GM19463 (cell line): ENCODE measurements around the gene GJB2.

Experiments used
- ATAC-seq: cut with Tn5 transposase; IDR thresholded peaks from one replicate; pipeline ENCODE4 v1.9.1; 2021; ENCODE audit warnings: mild to moderate bottlenecking, moderate library complexity; ENCODE audit not compliant: unreplicated experiment

GJB2 gene

GRCh38 chr13:20142927-20143480, 49.7 kb downstream of the GJB2 start:
- no peak for ATAC-seq

GRCh38 chr13:20142023-20142926, 50.5 kb downstream of the GJB2 start:
- no peak for ATAC-seq

- ATAC-seq, result no peak
These were observed 51.3 kb downstream of the GJB2 start for GRCh38 chr13:20141238-20142022.

GRCh38 chr13:20140487-20140886, 52.3 kb downstream of the GJB2 start:
- ATAC-seq, result no peak

GRCh38 chr13:20137875-20138274, 54.9 kb downstream of the GJB2 start:
- ATAC-seq, result no peak
